SU-DHL-6 (cell line): ENCODE measurements around the gene DDX4.
"Not testable (repeated sequence)": the region's sequence is repeated elsewhere in the genome, so short reads cannot be mapped to it uniquely, and the experiment has no call there.

Experiments used
- H2AFZ ChIP-seq: fragments of 200-600 bp; sonication (generic); 2 replicates; pipeline ENCODE4 v1.6.1; 2014; ENCODE audit warnings: low read depth, mild to moderate bottlenecking, moderate library complexity, mixed read lengths, antibody characterized with exemption, low read length; ENCODE audit not compliant: severe bottlenecking
- H3F3A ChIP-seq: fragments of 200-600 bp; shearing (Covaris generic); 2 replicates; pipeline ENCODE4 v1.6.0; 2016; ENCODE audit warnings: antibody characterized with exemption, mild to moderate bottlenecking; ENCODE audit not compliant: insufficient read depth
- H3K27ac ChIP-seq: fragments of 200-600 bp; sonication (generic); 2 replicates; pipeline ENCODE4 v1.5.1; 2016; ENCODE audit warnings: low read depth, mild to moderate bottlenecking, low read length, moderate library complexity, mixed read lengths
- H3K27me3 ChIP-seq: fragments of 200-600 bp; sonication (generic), shearing (Covaris generic); 2 replicates; pipeline ENCODE4 v1.6.0; 2014; ENCODE audit warnings: mild to moderate bottlenecking, low read length
- H3K36me3 ChIP-seq: fragments of 200-600 bp; sonication (generic); 2 replicates; pipeline ENCODE4 v1.6.1; 2014; ENCODE audit warnings: mild to moderate bottlenecking, low read length, mixed read lengths
- H3K4me2 ChIP-seq: fragments of 300-600, 200-600 bp; shearing (Covaris generic), sonication (generic); 2 replicates; pipeline ENCODE4 v1.6.0; 2014; ENCODE audit warnings: low read length, low read depth, mild to moderate bottlenecking; ENCODE audit not compliant: poor library complexity, severe bottlenecking
- H3K4me3 ChIP-seq: fragments of 200-600 bp; sonication (generic); 2 replicates; pipeline ENCODE4 v1.5.1; 2014; ENCODE audit warnings: antibody characterized with exemption, low read length, mild to moderate bottlenecking, mixed read lengths; ENCODE audit not compliant: insufficient read depth, poor library complexity, severe bottlenecking
- H3K79me2 ChIP-seq: fragments of 200-600 bp; sonication (generic); 2 replicates; pipeline ENCODE4 v1.6.1; 2014; ENCODE audit warnings: mild to moderate bottlenecking, low read length, moderate library complexity; ENCODE audit not compliant: insufficient read depth
- H3K9ac ChIP-seq: fragments of 200-600 bp; sonication (generic); 2 replicates; pipeline ENCODE4 v1.7.0; 2014; ENCODE audit warnings: mild to moderate bottlenecking, low read length
- H3K9me2 ChIP-seq: fragments of 200-600 bp; sonication (generic); replicated peaks from 2 replicates; pipeline ENCODE4 v1.6.1; 2014; ENCODE audit warnings: low read length; ENCODE audit not compliant: insufficient read depth
- H3K9me3 ChIP-seq: fragments of 200-600 bp; sonication (generic); 2 replicates; pipeline ENCODE4 v1.6.1; 2014; ENCODE audit warnings: low read length, mixed read lengths; ENCODE audit not compliant: insufficient read depth
- H4K20me1 ChIP-seq: fragments of 200-600 bp; sonication (generic); 2 replicates; pipeline ENCODE4 v1.6.1; 2014; ENCODE audit warnings: low read depth, mild to moderate bottlenecking, antibody characterized with exemption, low read length, moderate library complexity, mixed read lengths
- EZH2phosphoT487 ChIP-seq: fragments of 200-600 bp; sonication (generic), shearing (Covaris generic); conservative IDR thresholded peaks from 2 replicates; pipeline ENCODE4 v1.6.1; 2018; ENCODE audit warnings: mild to moderate bottlenecking, antibody characterized with exemption, low read length, moderate library complexity, mixed read lengths
- TF ChIP-seq, protein P1 (sequence below): fragments of 200-600 bp; sonication (generic); IDR thresholded peaks from one replicate; pipeline ENCODE4 v1.5.1; 2017; ENCODE audit warnings: antibody characterized with exemption, mild to moderate bottlenecking, low read length, moderate library complexity; ENCODE audit not compliant: insufficient read depth, poor library complexity, severe bottlenecking

The DDX4 gene

DNA sequence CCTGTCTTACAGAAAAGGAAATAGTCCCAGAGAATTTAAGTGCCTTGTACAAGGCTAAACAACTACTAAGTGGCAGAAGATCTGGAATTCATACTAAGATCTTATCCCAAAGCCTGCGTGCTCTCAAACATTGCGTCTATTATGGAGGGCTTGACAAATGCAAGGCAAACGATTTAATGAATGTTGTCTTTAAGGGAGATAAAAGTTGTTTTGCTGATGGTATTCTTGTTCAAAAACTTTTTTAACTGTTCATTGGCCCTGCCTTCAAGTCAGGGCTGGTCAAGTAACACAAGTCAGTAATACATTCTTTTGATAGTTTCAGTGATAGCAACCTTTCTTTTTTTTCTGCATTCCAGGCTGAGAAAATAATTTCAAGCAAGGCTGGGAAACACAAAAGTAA, 24.0 kb upstream of the DDX4 start:
- H3K4me2 ChIP-seq, result no peak overlapping the region
- TF ChIP-seq EZH2phosphoT487, result no peak
- no peaks in the 10 kb centered on the region for H3K9me3 ChIP-seq
- H3K4me3 ChIP-seq, result no peak overlapping the region
- no peak overlapping the region for H3K27ac ChIP-seq
- no peaks in the 10 kb centered on the region for H3K9me2 ChIP-seq
- no peaks in the 10 kb centered on the region for H3F3A ChIP-seq
- H3K9ac ChIP-seq, result no peak overlapping the region
- no peaks in the 10 kb centered on the region for H3K36me3 ChIP-seq
- H2AFZ ChIP-seq, result no peak overlapping the region
- no peaks in the 10 kb centered on the region for H4K20me1 ChIP-seq
- peaks cover 9% of the 10 kb centered on the region; the same call in 1 of the 2 replicates for H3K79me2 ChIP-seq
- H3K27me3 ChIP-seq, result no peaks in the 10 kb centered on the region

DNA sequence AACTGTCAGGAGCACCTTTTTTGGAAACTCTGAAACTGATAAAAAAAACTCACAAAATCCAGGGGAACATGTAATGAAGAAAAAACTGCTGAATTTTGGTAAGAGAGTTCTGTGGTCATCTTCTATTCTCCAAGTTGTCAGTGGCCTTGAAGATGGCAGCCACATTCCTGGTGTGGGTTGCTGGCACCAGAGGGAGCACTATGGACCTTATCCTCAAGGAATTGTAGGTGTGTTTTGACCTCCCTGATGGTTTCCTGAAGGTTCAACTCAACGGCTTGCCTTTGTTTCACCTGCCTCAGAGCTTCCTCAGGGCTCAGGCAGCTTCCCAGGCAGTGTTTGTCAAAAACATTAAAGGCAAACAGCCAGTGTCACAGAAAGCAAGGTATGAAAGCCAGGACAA, 23.5 kb upstream of the DDX4 start:
- TF ChIP-seq, protein P1, sequence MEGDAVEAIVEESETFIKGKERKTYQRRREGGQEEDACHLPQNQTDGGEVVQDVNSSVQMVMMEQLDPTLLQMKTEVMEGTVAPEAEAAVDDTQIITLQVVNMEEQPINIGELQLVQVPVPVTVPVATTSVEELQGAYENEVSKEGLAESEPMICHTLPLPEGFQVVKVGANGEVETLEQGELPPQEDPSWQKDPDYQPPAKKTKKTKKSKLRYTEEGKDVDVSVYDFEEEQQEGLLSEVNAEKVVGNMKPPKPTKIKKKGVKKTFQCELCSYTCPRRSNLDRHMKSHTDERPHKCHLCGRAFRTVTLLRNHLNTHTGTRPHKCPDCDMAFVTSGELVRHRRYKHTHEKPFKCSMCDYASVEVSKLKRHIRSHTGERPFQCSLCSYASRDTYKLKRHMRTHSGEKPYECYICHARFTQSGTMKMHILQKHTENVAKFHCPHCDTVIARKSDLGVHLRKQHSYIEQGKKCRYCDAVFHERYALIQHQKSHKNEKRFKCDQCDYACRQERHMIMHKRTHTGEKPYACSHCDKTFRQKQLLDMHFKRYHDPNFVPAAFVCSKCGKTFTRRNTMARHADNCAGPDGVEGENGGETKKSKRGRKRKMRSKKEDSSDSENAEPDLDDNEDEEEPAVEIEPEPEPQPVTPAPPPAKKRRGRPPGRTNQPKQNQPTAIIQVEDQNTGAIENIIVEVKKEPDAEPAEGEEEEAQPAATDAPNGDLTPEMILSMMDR, result no peak
- TF ChIP-seq EZH2phosphoT487, result no peak

DNA sequence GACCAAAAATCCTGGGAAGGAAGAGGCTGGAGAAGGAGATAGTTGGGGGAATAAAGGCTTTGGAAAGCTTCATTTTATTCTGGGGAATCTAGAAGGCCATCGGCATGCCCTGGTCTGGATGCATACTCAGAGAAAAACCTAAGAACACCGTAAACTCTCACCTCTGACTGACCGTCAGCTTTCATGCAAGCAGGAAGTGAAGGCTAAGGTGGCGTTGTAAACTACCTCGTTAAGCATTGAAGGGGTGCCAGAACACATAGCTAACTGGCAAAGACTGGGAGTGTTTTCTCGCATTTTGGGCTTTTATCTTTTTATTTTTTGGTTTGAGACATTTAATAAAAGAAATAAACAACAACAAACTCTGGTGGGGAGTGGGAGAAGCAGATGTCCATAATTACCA, 23.1 kb upstream of the DDX4 start:
- no peak for TF ChIP-seq EZH2phosphoT487
- TF ChIP-seq, protein P1, result no peak
- Histone ChIP-seq H3K4me2 (no peak overlapping the region), H3K36me3 (no peaks in the 10 kb centered on the region), H3K27ac (no peak overlapping the region), H3K9me2 (no peaks in the 10 kb centered on the region), H3K27me3 (no peaks in the 10 kb centered on the region), H3F3A (no peaks in the 10 kb centered on the region), H2AFZ (no peak overlapping the region), H3K4me3 (no peak overlapping the region), H3K9ac (no peak overlapping the region), H3K79me2 (peaks cover 9% of the 10 kb centered on the region; the same call in 1 of the 2 replicates), H3K9me3 (no peaks in the 10 kb centered on the region), H4K20me1 (no peaks in the 10 kb centered on the region)

More for the DNA sequence above, 23.5 kb upstream of the DDX4 start:
- H3K27ac ChIP-seq, result no peak overlapping the region
- no peak overlapping the region for H3K4me3 ChIP-seq
- no peak overlapping the region for H3K4me2 ChIP-seq
- H3K9me3 ChIP-seq, result no peaks in the 10 kb centered on the region
- H3K9ac ChIP-seq, result no peak overlapping the region
- no peaks in the 10 kb centered on the region for H4K20me1 ChIP-seq
- no peaks in the 10 kb centered on the region for H3K36me3 ChIP-seq
- no peak overlapping the region for H2AFZ ChIP-seq
- peaks cover 9% of the 10 kb centered on the region; the same call in 1 of the 2 replicates for H3K79me2 ChIP-seq
- no peaks in the 10 kb centered on the region for H3F3A ChIP-seq
- H3K9me2 ChIP-seq, result no peaks in the 10 kb centered on the region
- no peaks in the 10 kb centered on the region for H3K27me3 ChIP-seq

- no peaks in the 10 kb centered on the region for H3K9me3 ChIP-seq
- H3K9me2 ChIP-seq, result no peaks in the 10 kb centered on the region
- no peaks in the 10 kb centered on the region for H3K27me3 ChIP-seq
- H3K4me2 ChIP-seq, result no peak overlapping the region
- H3K9ac ChIP-seq, result no peak overlapping the region
- H3F3A ChIP-seq, result no peaks in the 10 kb centered on the region
- no peaks in the 10 kb centered on the region for H3K36me3 ChIP-seq
- TF ChIP-seq EZH2phosphoT487, result no peak
- TF ChIP-seq, protein P1, result no peak
- H3K79me2 ChIP-seq, result peaks cover 9% of the 10 kb centered on the region; the same call in 1 of the 2 replicates
- no peak overlapping the region for H2AFZ ChIP-seq
- H4K20me1 ChIP-seq, result no peaks in the 10 kb centered on the region
- no peak overlapping the region for H3K4me3 ChIP-seq
- no peak overlapping the region for H3K27ac ChIP-seq
These were observed 22.3 kb upstream of the DDX4 start for GRCh38 chr5:55715519-55716078.

GRCh38 chr5:55719026-55719425, 18.8 kb upstream of the DDX4 start:
- not testable (repeated sequence) for H3K4me3 ChIP-seq, H3K4me2 ChIP-seq, H4K20me1 ChIP-seq, H3K9ac ChIP-seq, H3K9me3 ChIP-seq, H3F3A ChIP-seq, H3K27me3 ChIP-seq, H2AFZ ChIP-seq, H3K9me2 ChIP-seq, H3K36me3 ChIP-seq, H3K27ac ChIP-seq, H3K79me2 ChIP-seq
